Peyer's patch (tissue), 4 donors: ENCODE results near the gene DCLK2. TPM values are rescaled to one million over a fixed set of nuclear protein-coding genes. Genes with fewer than 3 reads are reported as not detected.

Experiments
- DNase-seq, 3 donors: peaks; one replicate each; pipeline ENCODE4 v3.0.0-alpha.2; 2017 to 2019
- H3K27ac ChIP-seq, 4 donors: fragments of 200-600 bp; sonication (generic); one replicate each; pipeline ENCODE4 v1.5.1; 2016 to 2019
- H3K27me3 ChIP-seq, 2 donors: fragments of 200-600 bp; sonication (generic); one replicate each; pipeline ENCODE4 v1.5.1; 2019
- H3K36me3 ChIP-seq, 3 donors: fragments of 200-600 bp; sonication (generic); one replicate each; pipeline ENCODE4 v1.5.1; 2016 to 2019
- H3K4me1 ChIP-seq, 4 donors: fragments of 200-600 bp; sonication (generic); one replicate each; pipeline ENCODE4 v1.5.1; 2016 to 2019
- H3K4me3 ChIP-seq, 4 donors: fragments of 200-600 bp; sonication (generic); 1 replicate in 3 of 4; 2 replicates in 1 of 4; pipeline ENCODE4 v1.5.1; 2016 to 2019; ENCODE audit warnings: mild to moderate bottlenecking in 1 of 4
- H3K9me3 ChIP-seq, 4 donors: fragments of 200-600 bp; sonication (generic); one replicate each; pipeline ENCODE4 v1.5.1; 2016 to 2019; ENCODE audit warnings: mild to moderate bottlenecking in 1 of 4
- POLR2A ChIP-seq, 2 donors: fragments of 450-650 bp; IDR thresholded peaks; one replicate each; pipeline ENCODE4 v1.5.1; 2017; ENCODE audit warnings: antibody characterized with exemption in 2 of 2, mild to moderate bottlenecking in 2 of 2, moderate library complexity in 2 of 2
- total RNA-seq, 4 donors: library from RNA; depleted of rRNA; stranded (reverse); fragments of >200 nt; gene quantifications; one replicate each; pipeline ENCODE4 v1.1.0, GENCODE V29; 2016
- TF ChIP-seq, protein P1 (sequence below), 6 experiments: fragments of 450-650 bp in 4 of 6; fragments of 200-600 bp in 2 of 6; sonication (generic) in 1 of 6; IDR thresholded peaks; one replicate each; pipeline ENCODE4 v1.5.1; 2017 to 2019; ENCODE audit warnings: antibody characterized with exemption in 6 of 6, mild to moderate bottlenecking in 3 of 6, moderate library complexity in 1 of 6

DCLK2 gene
- total RNA-seq, 4 donors from 2014 or later = 2.1 to 12.4 (median 3.1) TPM

DNA sequence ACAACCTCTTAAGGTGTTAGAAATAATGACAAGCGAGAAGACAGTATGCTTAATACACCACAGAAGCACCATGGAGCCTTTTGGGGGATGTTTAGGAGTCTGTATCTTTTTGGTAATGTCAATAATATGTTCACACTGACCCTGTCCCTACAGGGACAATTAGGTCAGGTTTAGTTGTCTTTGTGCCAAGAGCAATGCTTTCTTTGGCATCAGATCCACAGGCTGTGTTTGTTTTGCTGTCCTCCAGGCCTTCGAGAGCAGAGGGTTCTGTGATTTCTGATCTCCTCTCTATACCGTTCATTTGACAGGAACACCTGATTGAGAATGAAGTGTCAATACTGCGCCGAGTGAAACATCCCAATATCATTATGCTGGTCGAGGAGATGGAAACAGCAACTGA, 153.8 kb downstream of the DCLK2 start:
- H3K4me1 ChIP-seq = no peaks in the 10 kb centered on the region
- DNase-seq = no peak
- H3K27me3 ChIP-seq = no peaks in the 10 kb centered on the region
- no peaks in the 10 kb centered on the region for H3K9me3 ChIP-seq
- H3K36me3 ChIP-seq = no peaks in the 10 kb centered on the region
- TF ChIP-seq POLR2A (IDR thresholded peaks at IDR 0.05) = no peak
- TF ChIP-seq, protein P1, sequence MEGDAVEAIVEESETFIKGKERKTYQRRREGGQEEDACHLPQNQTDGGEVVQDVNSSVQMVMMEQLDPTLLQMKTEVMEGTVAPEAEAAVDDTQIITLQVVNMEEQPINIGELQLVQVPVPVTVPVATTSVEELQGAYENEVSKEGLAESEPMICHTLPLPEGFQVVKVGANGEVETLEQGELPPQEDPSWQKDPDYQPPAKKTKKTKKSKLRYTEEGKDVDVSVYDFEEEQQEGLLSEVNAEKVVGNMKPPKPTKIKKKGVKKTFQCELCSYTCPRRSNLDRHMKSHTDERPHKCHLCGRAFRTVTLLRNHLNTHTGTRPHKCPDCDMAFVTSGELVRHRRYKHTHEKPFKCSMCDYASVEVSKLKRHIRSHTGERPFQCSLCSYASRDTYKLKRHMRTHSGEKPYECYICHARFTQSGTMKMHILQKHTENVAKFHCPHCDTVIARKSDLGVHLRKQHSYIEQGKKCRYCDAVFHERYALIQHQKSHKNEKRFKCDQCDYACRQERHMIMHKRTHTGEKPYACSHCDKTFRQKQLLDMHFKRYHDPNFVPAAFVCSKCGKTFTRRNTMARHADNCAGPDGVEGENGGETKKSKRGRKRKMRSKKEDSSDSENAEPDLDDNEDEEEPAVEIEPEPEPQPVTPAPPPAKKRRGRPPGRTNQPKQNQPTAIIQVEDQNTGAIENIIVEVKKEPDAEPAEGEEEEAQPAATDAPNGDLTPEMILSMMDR (IDR thresholded peaks at IDR 0.05) = no peak
- no peak overlapping the region for H3K27ac ChIP-seq
- H3K4me3 ChIP-seq = no peak overlapping the region

DNA sequence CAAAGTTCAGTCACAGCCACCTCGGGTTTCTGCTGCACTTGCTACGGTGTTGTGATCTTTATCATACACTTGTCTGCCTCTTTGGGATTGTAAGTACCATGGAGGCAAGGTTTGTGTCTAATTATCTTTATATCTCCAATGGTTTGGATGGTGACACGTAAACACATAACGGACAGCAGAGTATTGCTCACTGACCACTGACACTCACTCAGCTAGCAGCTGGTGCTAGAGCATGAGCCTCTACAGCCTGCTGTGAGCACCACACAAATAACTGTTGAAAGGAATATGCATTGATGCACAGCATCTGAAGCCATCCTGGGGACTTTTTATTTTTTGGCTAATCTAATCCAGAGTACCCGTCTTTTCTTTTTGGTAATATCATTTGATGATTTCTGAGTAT, 156.0 kb downstream of the DCLK2 start:
- Histone ChIP-seq H3K27me3 (no peaks in the 10 kb centered on the region), H3K9me3 (no peaks in the 10 kb centered on the region), H3K27ac (no peak overlapping the region), H3K4me3 (no peak overlapping the region), H3K4me1 (no peaks in the 10 kb centered on the region), H3K36me3 (no peaks in the 10 kb centered on the region)
- TF ChIP-seq, protein P1 (IDR thresholded peaks at IDR 0.05) = no peak
- no peak for TF ChIP-seq POLR2A (IDR thresholded peaks at IDR 0.05)
- no peak for DNase-seq

DNA sequence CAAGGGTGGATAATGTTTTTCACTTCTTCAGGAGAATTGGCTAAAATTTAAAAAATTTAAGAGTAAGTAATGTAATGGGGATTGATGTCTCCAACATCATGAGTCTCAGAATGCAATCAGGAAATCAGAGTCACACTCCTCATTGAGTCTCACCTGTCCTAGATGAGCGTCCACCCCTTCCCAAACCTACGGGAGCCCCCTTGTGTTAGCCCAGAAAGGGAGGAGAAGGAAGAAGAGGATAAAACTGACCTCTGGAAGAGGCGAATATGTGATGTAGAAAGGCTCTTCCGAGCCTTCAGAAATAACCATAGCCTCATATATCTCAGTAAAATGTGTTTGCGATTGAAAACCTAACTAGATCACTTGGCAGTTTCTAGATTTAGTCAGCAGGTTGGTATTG, 157.1 kb downstream of the DCLK2 start:
- H3K4me1 ChIP-seq = no peaks in the 10 kb centered on the region
- TF ChIP-seq POLR2A (IDR thresholded peaks at IDR 0.05) = no peak
- TF ChIP-seq, protein P1 (IDR thresholded peaks at IDR 0.05) = no peak
- H3K27me3 ChIP-seq = no peaks in the 10 kb centered on the region
- no peaks in the 10 kb centered on the region for H3K36me3 ChIP-seq
- no peak for DNase-seq
- H3K27ac ChIP-seq = peak overlapping the region in 1 of 4 donors; percentile 68
- H3K9me3 ChIP-seq = no peaks in the 10 kb centered on the region
- H3K4me3 ChIP-seq = no peak overlapping the region

DNA sequence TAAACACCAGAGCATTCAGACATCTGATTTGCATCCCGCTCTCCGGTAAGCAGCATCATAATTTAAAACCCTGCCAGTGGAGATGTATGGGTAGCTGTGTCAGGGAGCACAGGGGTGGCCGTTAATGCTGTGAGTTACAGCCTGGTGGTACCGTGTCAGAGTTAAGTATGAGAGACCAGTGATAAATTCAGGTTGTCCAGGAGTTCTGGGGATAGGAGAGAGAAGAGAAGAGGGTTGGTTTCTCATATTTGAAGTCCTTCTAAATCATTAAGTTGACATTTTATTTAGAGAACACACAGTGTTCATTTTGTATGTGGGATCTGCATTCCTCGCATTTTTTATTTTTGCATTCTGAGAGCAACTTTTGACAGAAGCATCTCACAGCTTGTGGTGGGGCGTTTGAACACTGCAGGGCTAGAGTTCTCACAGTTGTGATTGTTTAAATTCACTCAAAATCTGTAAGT, 157.6 kb downstream of the DCLK2 start:
- TF ChIP-seq POLR2A (IDR thresholded peaks at IDR 0.05) = no peak
- TF ChIP-seq, protein P1 (IDR thresholded peaks at IDR 0.05) = no peak
- Histone ChIP-seq H3K4me3 (no peak overlapping the region), H3K27ac (peak overlapping the region in 1 of 4 donors; percentile 68), H3K36me3 (no peaks in the 10 kb centered on the region), H3K27me3 (no peaks in the 10 kb centered on the region), H3K9me3 (no peaks in the 10 kb centered on the region), H3K4me1 (no peaks in the 10 kb centered on the region)
- DNase-seq = no peak

DNA sequence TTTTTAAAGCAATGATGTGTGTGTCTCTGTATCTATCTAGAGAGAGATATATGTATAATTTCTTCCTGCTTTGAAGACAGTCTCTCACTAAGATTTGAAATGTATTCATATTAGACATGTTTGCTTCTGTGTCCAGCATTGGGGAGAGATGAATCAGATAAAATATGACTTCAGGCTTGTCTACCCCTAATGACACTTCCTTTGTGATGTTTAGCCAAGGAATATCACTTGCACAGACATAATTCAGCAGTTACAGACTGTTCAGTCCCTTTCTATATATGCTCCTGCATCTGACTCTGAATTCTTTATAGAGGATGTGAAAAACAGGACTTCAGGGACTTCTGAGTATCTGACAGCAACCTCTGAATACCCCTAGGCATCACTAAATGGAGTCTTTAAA, 158.4 kb downstream of the DCLK2 start:
- TF ChIP-seq POLR2A (IDR thresholded peaks at IDR 0.05) = no peak
- TF ChIP-seq, protein P1 (IDR thresholded peaks at IDR 0.05) = no peak
- no peaks in the 10 kb centered on the region for H3K27me3 ChIP-seq
- no peak overlapping the region for H3K4me3 ChIP-seq
- H3K36me3 ChIP-seq = no peaks in the 10 kb centered on the region
- DNase-seq = no peak
- peak overlapping the region in 1 of 4 donors; percentile 68 for H3K27ac ChIP-seq
- H3K4me1 ChIP-seq = no peaks in the 10 kb centered on the region
- H3K9me3 ChIP-seq = no peaks in the 10 kb centered on the region
